ENCODE measurements around the gene GPC5. TPM values are rescaled to one million over a fixed set of nuclear protein-coding genes. Genes with fewer than 3 reads are reported as not detected.

GPC5 gene
- not detected in 2 replicates for total RNA-seq

GRCh38 chr13:91398413-91399188 lies at the start of gene GPC5:
GPC5 (plus strand) TSS chr13:91398621.

Other genes starting within 250 kb of the GPC5 start
- 1.9 and 2.8 TPM in 2 replicates for gene MIR17HG, start 50.9 kb upstream of the GPC5 start, total RNA-seq